Panc1 (cell line): ENCODE measurements around the gene XPA. TPM values are rescaled to one million over a fixed set of nuclear protein-coding genes. Genes with fewer than 3 reads are reported as not detected.

Experiments used
- ATAC-seq: fragments of 200-7000 bp; cut with Tn5 transposase; 2 replicates; pipeline ENCODE4 v1.9.1; 2020; ENCODE audit warnings: mild to moderate bottlenecking, moderate library complexity
- BruUV-seq: library from RNA; stranded (reverse); fragments of 400-500 nt; replicated peaks from 2 replicates; lab custom pipeline; 2021; lab: Mats Ljungman, UMichigan
- CTCF ChIA-PET: fragments of 300-600 bp; sonication (Branson Sonifier 250); formaldehyde crosslinking; loops from one replicate; lab custom pipeline; 2022; ENCODE audit warnings: antibody characterized with exemption; lab: Charles Lee
- POLR2A ChIA-PET: fragments of 300-600 bp; sonication (Branson Sonifier 250); formaldehyde crosslinking; loops from one replicate; lab custom pipeline; 2022; ENCODE audit warnings: antibody characterized with exemption; lab: Charles Lee
- DNase-seq: peaks from one replicate; pipeline ENCODE4 v3.0.0-alpha.2; 2010; ENCODE audit warnings: low read depth, low spot score
- H3K27ac ChIP-seq: 2 replicates; pipeline ENCODE4 v1.5.1; 2011; ENCODE audit warnings: mild to moderate bottlenecking, low read length, inconsistent platforms
- H3K27me3 ChIP-seq: fragments of 200-500 bp; sonication (Bioruptor generic); 2 replicates; pipeline ENCODE4 v1.6.0; 2014; ENCODE audit warnings: low read length, inconsistent platforms; ENCODE audit not compliant: control insufficient read depth, insufficient read depth
- H3K36me3 ChIP-seq: fragments of 200-500 bp; sonication (Bioruptor generic); 2 replicates; pipeline ENCODE4 v1.5.1; 2014; ENCODE audit warnings: inconsistent platforms, mild to moderate bottlenecking, low read length, moderate library complexity; ENCODE audit not compliant: control insufficient read depth, insufficient read depth
- H3K4me1 ChIP-seq: 2 replicates; pipeline ENCODE4 v1.5.1; 2011; ENCODE audit warnings: inconsistent platforms, mild to moderate bottlenecking, low read length, moderate library complexity; ENCODE audit not compliant: control insufficient read depth, insufficient read depth
- H3K4me3 ChIP-seq, 2 experiments: 2 replicates each; pipeline ENCODE4 v1.5.1; 2011 to 2012; ENCODE audit warnings: low read depth in 2 of 2, low read length in 2 of 2, mild to moderate bottlenecking in 2 of 2, inconsistent platforms in 1 of 2, moderate library complexity in 1 of 2
- H3K9me3 ChIP-seq: fragments of 200-500 bp; sonication (Bioruptor generic); 2 replicates; pipeline ENCODE4 v1.5.1; 2014; ENCODE audit warnings: low read depth, mild to moderate bottlenecking, inconsistent platforms, low read length, moderate library complexity; ENCODE audit not compliant: control insufficient read depth, insufficient read depth
- CTCF ChIP-seq: fragments of 450-650 bp; IDR thresholded peaks from 2 replicates; pipeline ENCODE4 v1.5.1; 2017; ENCODE audit warnings: mild to moderate bottlenecking
- POLR2AphosphoS5 ChIP-seq: IDR thresholded peaks from 2 replicates; pipeline ENCODE4 v1.6.1; 2012; ENCODE audit warnings: mild to moderate bottlenecking, low read depth, low read length, moderate library complexity
- REST ChIP-seq, 2 experiments: IDR thresholded peaks; 2 replicates each; pipeline ENCODE4 v1.6.1; 2011 to 2012; ENCODE audit warnings: low read depth in 2 of 2, control low read depth in 1 of 2, low read length in 1 of 2, mild to moderate bottlenecking in 1 of 2, moderate library complexity in 1 of 2; ENCODE audit not compliant: insufficient read depth in 1 of 2
- SIN3A ChIP-seq: IDR thresholded peaks from 2 replicates; pipeline ENCODE4 v1.6.1; 2012; ENCODE audit warnings: low read depth, mild to moderate bottlenecking, low read length, moderate library complexity, borderline replicate concordance; ENCODE audit not compliant: insufficient read depth
- TCF7L2 ChIP-seq: IDR thresholded peaks from 2 replicates; pipeline ENCODE4 v1.6.1; 2011; ENCODE audit warnings: mild to moderate bottlenecking, low read depth, low read length, inconsistent platforms
- in situ Hi-C: cut with HindIII; loops from 2 replicates; pipeline ENCODE4 v1.10.0; 2016; ENCODE audit warnings: low sequenced_read_pairs, low pct_unique_long_range_greater_than_20kb
- intact Hi-C: fragments of 100-400 bp; cut with micrococcal nuclease; formaldehyde crosslinking; loops from one replicate; pipeline ENCODE4 v1.10.0; 2022; ENCODE audit not compliant: unreplicated experiment
- total RNA-seq: library from RNA; stranded (reverse); gene quantifications from one replicate; pipeline ENCODE4 v1.2.1, GENCODE V29; 2021; ENCODE audit not compliant: unreplicated experiment

Gene XPA
- total RNA-seq, 1 experiment from 2014 or later: 7.1 TPM

- no peak for ATAC-seq
- CTCF ChIA-PET: no interaction called here
These were observed 8.5 kb downstream of the XPA start for GRCh38 chr9:97688654-97689053.

GRCh38 chr9:97682242-97682641, 14.9 kb downstream of the XPA start:
- no peak overlapping the region for H3K4me3 ChIP-seq
- no peak overlapping the region for H3K27ac ChIP-seq
- BruUV-seq: no TSS peak
- ChIA-PET CTCF (no interaction called here), POLR2A (no interaction called here)
- DNase-seq: no peak
- intact Hi-C loops: no loop called here
- H3K27me3 ChIP-seq: no peaks in the 10 kb centered on the region
- ATAC-seq: no peak
- no peaks in the 10 kb centered on the region for H3K4me1 ChIP-seq
- in situ Hi-C loops: no loop called here
- TF ChIP-seq POLR2AphosphoS5 (no peak), SIN3A (no peak), CTCF (no peak), TCF7L2 (no peak), REST (IDR thresholded peaks at IDR 0.05; ENCODE audit: insufficient read depth in 1 of 2, low read depth in 2 of 2, low read length in 1 of 2) (no peak)
- no peaks in the 10 kb centered on the region for H3K9me3 ChIP-seq
- peaks cover 11% of the 10 kb centered on the region; the same call in 1 of the 2 replicates for H3K36me3 ChIP-seq

More at GRCh38 chr9:97688654-97689053, 8.5 kb downstream of the XPA start:
- intact Hi-C loops: no loop called here
- H3K36me3 ChIP-seq: peaks cover 10% of the 10 kb centered on the region; the same call in 1 of the 2 replicates
- no peaks in the 10 kb centered on the region for H3K27me3 ChIP-seq
- no peak overlapping the region for H3K27ac ChIP-seq
- POLR2A ChIA-PET: interaction anchor here (0.5 kb wide), 1 partner anchor 160 kb away, joined by 6 read pairs; no protein-coding TSS in a partner anchor
- no peak overlapping the region for H3K4me3 ChIP-seq
- H3K9me3 ChIP-seq: no peaks in the 10 kb centered on the region
- BruUV-seq: no TSS peak
- DNase-seq: no peak
- in situ Hi-C loops: no loop called here
- TF ChIP-seq SIN3A (no peak), TCF7L2 (no peak), POLR2AphosphoS5 (no peak)
- no peaks in the 10 kb centered on the region for H3K4me1 ChIP-seq

GRCh38 chr9:97675655-97676054, 21.5 kb downstream of the XPA start:
- intact Hi-C loops (no loop called here), in situ Hi-C loops (no loop called here)
- ChIA-PET POLR2A (no interaction called here), CTCF (no interaction called here)
- H3K9me3 ChIP-seq: no peaks in the 10 kb centered on the region
- H3K27ac ChIP-seq: no peak overlapping the region
- no TSS peak for BruUV-seq
- DNase-seq (no peak), ATAC-seq (no peak)
- peaks cover 29% of the 10 kb centered on the region for H3K36me3 ChIP-seq
- H3K27me3 ChIP-seq: no peaks in the 10 kb centered on the region
- no peak overlapping the region for H3K4me3 ChIP-seq
- TF ChIP-seq SIN3A (no peak), TCF7L2 (no peak), REST (IDR thresholded peaks at IDR 0.05; ENCODE audit: insufficient read depth in 1 of 2, low read depth in 2 of 2, low read length in 1 of 2) (no peak), POLR2AphosphoS5 (no peak), CTCF (no peak)
- no peaks in the 10 kb centered on the region for H3K4me1 ChIP-seq
